T-helper 2 cell treated with Interferon-gamma antibody and Interleukin-4, amounts not matched to agents 100 ng/mL and 5 ng/mL, for 36 hours (primary cell): Measurements from ENCODE around the gene FOXC2. TPM values are rescaled to one million over a fixed set of nuclear protein-coding genes. Genes with fewer than 3 reads are reported as not detected.

Source experiments
- intact Hi-C: fragments of 100-400 bp; cut with micrococcal nuclease; formaldehyde crosslinking; loops from one replicate; pipeline ENCODE4 v1.15.1; 2023
- total RNA-seq: library from RNA; stranded (reverse); gene quantifications from 2 replicates; pipeline ENCODE4 v1.2.3, GENCODE V29; 2022

FOXC2 gene
- total RNA-seq = not detected in 2 replicates

- intact Hi-C loops = loop anchor here (2.0 kb wide), 1 partner anchor 60 kb away; no protein-coding TSS in a partner anchor
Observed at GRCh38 chr16:86566601-86566965, at the start of gene FOXC2. Gene FOXC2, plus strand, starts transcription at chr16:86566829. Its CDS starts 507 bp downstream, at chr16:86567336.

- intact Hi-C loops = no loop called here
Observed at GRCh38 chr16:86517033-86517432, 49.6 kb upstream of the FOXC2 start.

- intact Hi-C loops = loop anchor here (2.0 kb wide), 1 partner anchor 177 kb away; no protein-coding TSS in a partner anchor
Observed at GRCh38 chr16:86517652-86518258, 48.9 kb upstream of the FOXC2 start.

GRCh38 chr16:86519007-86519648 lies 47.5 kb upstream of the FOXC2 start:
- intact Hi-C loops = loop anchor here (2.0 kb wide), 1 partner anchor 178 kb away; no protein-coding TSS in a partner anchor

- intact Hi-C loops = loop anchor here (2.0 kb wide), 2 partner anchors 179 to 447 kb away; no protein-coding TSS in a partner anchor
Observed at GRCh38 chr16:86519649-86520316, 46.8 kb upstream of the FOXC2 start.

GRCh38 chr16:86520317-86521210 lies 46.1 kb upstream of the FOXC2 start:
- intact Hi-C loops = loop anchor here (2.0 kb wide), 1 partner anchor 448 kb away; no protein-coding TSS in a partner anchor

- intact Hi-C loops = loop anchor here (2.0 kb wide), 1 partner anchor 449 kb away; no protein-coding TSS in a partner anchor
Observed at GRCh38 chr16:86521236-86522197, 45.1 kb upstream of the FOXC2 start.

GRCh38 chr16:86522634-86523033 lies 44.0 kb upstream of the FOXC2 start:
- intact Hi-C loops = no loop called here

- intact Hi-C loops = no loop called here
Observed at GRCh38 chr16:86523166-86523740, 43.4 kb upstream of the FOXC2 start.

- intact Hi-C loops = no loop called here
Observed at GRCh38 chr16:86524029-86524428, 42.6 kb upstream of the FOXC2 start.

- intact Hi-C loops = no loop called here
Observed at GRCh38 chr16:86525696-86526095, 40.9 kb upstream of the FOXC2 start.

GRCh38 chr16:86527366-86527765 lies 39.3 kb upstream of the FOXC2 start:
- intact Hi-C loops = no loop called here

GRCh38 chr16:86528061-86528929 lies 38.3 kb upstream of the FOXC2 start:
- intact Hi-C loops = no loop called here

- intact Hi-C loops = no loop called here
Observed at GRCh38 chr16:86529160-86529559, 37.5 kb upstream of the FOXC2 start.

- intact Hi-C loops = no loop called here
Observed at GRCh38 chr16:86530251-86531190, 36.1 kb upstream of the FOXC2 start.

- intact Hi-C loops = no loop called here
Observed at GRCh38 chr16:86531191-86531545, 35.5 kb upstream of the FOXC2 start.

- intact Hi-C loops = no loop called here
Observed at GRCh38 chr16:86531641-86532525, 34.7 kb upstream of the FOXC2 start.
